ENCODE data around the gene LAGE3.

DNA sequence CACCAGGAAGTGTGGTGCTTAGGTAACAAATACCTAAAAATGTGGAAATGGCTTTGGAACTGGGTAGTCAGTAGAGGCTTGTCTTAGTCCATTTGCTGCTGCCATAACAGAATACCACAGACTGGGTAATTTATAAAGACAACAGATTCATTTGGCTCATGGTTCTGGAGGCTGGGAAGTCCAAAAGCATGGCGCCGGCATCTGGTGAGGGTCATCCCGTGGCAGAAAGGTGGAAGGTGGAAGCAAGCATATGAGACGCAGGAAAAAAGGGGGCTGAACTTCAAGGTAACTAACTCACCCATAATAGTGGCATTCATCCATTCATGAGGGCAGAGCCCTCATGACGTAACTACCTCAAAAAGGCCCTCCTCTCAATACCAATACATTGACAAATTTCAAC, 30.4 kb upstream of the LAGE3 start:
- TF ChIP-seq, protein P1, sequence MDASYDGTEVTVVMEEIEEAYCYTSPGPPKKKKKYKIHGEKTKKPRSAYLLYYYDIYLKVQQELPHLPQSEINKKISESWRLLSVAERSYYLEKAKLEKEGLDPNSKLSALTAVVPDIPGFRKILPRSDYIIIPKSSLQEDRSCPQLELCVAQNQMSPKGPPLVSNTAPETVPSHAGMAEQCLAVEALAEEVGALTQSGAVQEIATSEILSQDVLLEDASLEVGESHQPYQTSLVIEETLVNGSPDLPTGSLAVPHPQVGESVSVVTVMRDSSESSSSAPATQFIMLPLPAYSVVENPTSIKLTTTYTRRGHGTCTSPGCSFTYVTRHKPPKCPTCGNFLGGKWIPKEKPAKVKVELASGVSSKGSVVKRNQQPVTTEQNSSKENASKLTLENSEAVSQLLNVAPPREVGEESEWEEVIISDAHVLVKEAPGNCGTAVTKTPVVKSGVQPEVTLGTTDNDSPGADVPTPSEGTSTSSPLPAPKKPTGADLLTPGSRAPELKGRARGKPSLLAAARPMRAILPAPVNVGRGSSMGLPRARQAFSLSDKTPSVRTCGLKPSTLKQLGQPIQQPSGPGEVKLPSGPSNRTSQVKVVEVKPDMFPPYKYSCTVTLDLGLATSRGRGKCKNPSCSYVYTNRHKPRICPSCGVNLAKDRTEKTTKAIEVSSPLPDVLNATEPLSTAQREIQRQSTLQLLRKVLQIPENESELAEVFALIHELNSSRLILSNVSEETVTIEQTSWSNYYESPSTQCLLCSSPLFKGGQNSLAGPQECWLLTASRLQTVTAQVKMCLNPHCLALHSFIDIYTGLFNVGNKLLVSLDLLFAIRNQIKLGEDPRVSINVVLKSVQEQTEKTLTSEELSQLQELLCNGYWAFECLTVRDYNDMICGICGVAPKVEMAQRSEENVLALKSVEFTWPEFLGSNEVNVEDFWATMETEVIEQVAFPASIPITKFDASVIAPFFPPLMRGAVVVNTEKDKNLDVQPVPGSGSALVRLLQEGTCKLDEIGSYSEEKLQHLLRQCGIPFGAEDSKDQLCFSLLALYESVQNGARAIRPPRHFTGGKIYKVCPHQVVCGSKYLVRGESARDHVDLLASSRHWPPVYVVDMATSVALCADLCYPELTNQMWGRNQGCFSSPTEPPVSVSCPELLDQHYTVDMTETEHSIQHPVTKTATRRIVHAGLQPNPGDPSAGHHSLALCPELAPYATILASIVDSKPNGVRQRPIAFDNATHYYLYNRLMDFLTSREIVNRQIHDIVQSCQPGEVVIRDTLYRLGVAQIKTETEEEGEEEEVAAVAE (CRISPR knock-in tag; IDR thresholded peaks at IDR 0.05; ENCODE audit: borderline replicate concordance), result no peak
- TF ChIP-seq ATF3 (CRISPR knock-in tag; IDR thresholded peaks at IDR 0.05) (no peak), CEBPB (IDR thresholded peaks at IDR 0.05; ENCODE audit: borderline replicate concordance, low read depth, low read length) (no peak), RBM39 (IDR thresholded peaks at IDR 0.05; ENCODE audit: low read depth, low read length, poor library complexity, severe bottlenecking) (no peak), CTCF (CRISPR knock-in tag; IDR thresholded peaks at IDR 0.05) (no peak)
- TF ChIP-seq, protein P2, sequence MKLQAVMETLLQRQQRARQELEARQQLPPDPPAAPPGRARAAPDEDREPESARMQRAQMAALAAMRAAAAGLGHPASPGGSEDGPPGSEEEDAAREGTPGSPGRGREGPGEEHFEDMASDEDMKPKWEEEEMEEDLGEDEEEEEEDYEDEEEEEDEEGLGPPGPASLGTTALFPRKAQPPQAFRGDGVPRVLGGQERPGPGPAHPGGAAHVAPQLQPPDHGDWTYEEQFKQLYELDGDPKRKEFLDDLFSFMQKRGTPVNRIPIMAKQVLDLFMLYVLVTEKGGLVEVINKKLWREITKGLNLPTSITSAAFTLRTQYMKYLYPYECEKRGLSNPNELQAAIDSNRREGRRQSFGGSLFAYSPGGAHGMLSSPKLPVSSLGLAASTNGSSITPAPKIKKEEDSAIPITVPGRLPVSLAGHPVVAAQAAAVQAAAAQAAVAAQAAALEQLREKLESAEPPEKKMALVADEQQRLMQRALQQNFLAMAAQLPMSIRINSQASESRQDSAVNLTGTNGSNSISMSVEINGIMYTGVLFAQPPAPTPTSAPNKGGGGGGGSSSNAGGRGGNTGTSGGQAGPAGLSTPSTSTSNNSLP (IDR thresholded peaks at IDR 0.05; ENCODE audit: low read depth, low read length), result no peak
- TF ChIP-seq, protein P3, sequence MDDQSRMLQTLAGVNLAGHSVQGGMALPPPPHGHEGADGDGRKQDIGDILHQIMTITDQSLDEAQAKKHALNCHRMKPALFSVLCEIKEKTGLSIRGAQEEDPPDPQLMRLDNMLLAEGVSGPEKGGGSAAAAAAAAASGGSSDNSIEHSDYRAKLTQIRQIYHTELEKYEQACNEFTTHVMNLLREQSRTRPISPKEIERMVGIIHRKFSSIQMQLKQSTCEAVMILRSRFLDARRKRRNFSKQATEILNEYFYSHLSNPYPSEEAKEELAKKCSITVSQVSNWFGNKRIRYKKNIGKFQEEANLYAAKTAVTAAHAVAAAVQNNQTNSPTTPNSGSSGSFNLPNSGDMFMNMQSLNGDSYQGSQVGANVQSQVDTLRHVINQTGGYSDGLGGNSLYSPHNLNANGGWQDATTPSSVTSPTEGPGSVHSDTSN (CRISPR knock-in tag; IDR thresholded peaks at IDR 0.05; ENCODE audit: borderline replicate concordance), result no peak
